Fibroblast of lung (primary cell): ENCODE results near the gene CGB2. TPM values are rescaled to one million over a fixed set of nuclear protein-coding genes. Genes with fewer than 3 reads are reported as not detected.

Source experiments
- DNase-seq, 2 donors: peaks; one replicate each; pipeline versions ENCODE4 v3.0.0 to v3.0.0-alpha.2; 2010; ENCODE audit warnings: low read depth in 2 of 2
- H2AFZ ChIP-seq: 2 replicates; pipeline ENCODE4 v1.5.1; 2012; ENCODE audit warnings: low read length, control low read depth, inconsistent platforms
- H3K27ac ChIP-seq: 2 replicates; pipeline ENCODE4 v1.5.1; 2011; ENCODE audit warnings: low read length, control low read depth; ENCODE audit not compliant: insufficient read depth
- H3K27me3 ChIP-seq: 2 replicates; pipeline ENCODE4 v1.5.1; 2011; ENCODE audit warnings: mild to moderate bottlenecking, low read length; ENCODE audit not compliant: control insufficient read depth, insufficient read depth
- H3K36me3 ChIP-seq: 2 replicates; pipeline ENCODE4 v1.5.1; 2011; ENCODE audit warnings: low read length; ENCODE audit not compliant: control insufficient read depth, insufficient read depth
- H3K4me1 ChIP-seq: 2 replicates; pipeline ENCODE4 v1.5.1; 2011; ENCODE audit warnings: low read length; ENCODE audit not compliant: control insufficient read depth, insufficient read depth; ENCODE audit errors: extremely low read depth
- H3K4me2 ChIP-seq: 2 replicates; pipeline ENCODE4 v1.5.1; 2011; ENCODE audit warnings: low read length, control low read depth; ENCODE audit not compliant: insufficient read depth; ENCODE audit errors: extremely low read depth
- H3K4me3 ChIP-seq, 4 experiments: fragments of 200-600 bp in 1 of 4; sonication (generic) in 1 of 4; replicated peaks in 1 of 4; 2 replicates each; pipeline ENCODE4 v1.5.1; 2011 to 2016; ENCODE audit warnings: low read length in 4 of 4, low read depth in 3 of 4, mild to moderate bottlenecking in 3 of 4, control low read depth in 2 of 4, inconsistent platforms in 1 of 4, mixed read lengths in 1 of 4; ENCODE audit not compliant: insufficient read depth in 1 of 4; ENCODE audit errors: control extremely low read depth in 1 of 4
- H3K79me2 ChIP-seq: 2 replicates; pipeline ENCODE4 v1.5.1; 2012; ENCODE audit warnings: mild to moderate bottlenecking, low read length, inconsistent platforms; ENCODE audit not compliant: control insufficient read depth, insufficient read depth
- H3K9ac ChIP-seq: 2 replicates; pipeline ENCODE4 v1.5.1; 2011; ENCODE audit warnings: mild to moderate bottlenecking, low read length, control low read depth; ENCODE audit not compliant: insufficient read depth
- H3K9me3 ChIP-seq: 2 replicates; pipeline ENCODE4 v1.5.1; 2012; ENCODE audit warnings: low read depth, low read length; ENCODE audit not compliant: control insufficient read depth, insufficient read depth
- H4K20me1 ChIP-seq: 2 replicates; pipeline ENCODE4 v1.5.1; 2011; ENCODE audit warnings: low read length; ENCODE audit not compliant: control insufficient read depth, insufficient read depth; ENCODE audit errors: extremely low read depth
- EZH2 ChIP-seq: IDR thresholded peaks from 2 replicates; pipeline ENCODE4 v1.5.1; 2012; ENCODE audit warnings: low read length, control low read depth, mild to moderate bottlenecking; ENCODE audit errors: missing control alignments
- polyA plus RNA-seq, 2 donors: library from polyadenylated mRNA; depleted of rRNA in 1 of 2; stranded (reverse) in 1 of 2; unstranded in 1 of 2; fragments of >200 nt; gene quantifications; 2 replicates each; pipeline ENCODE4 v1.2.1, GENCODE V29; 2011 to 2012; ENCODE audit warnings: missing spikeins in 1 of 2
- total RNA-seq: library from RNA; depleted of rRNA; stranded (reverse); fragments of >200 nt; gene quantifications from 2 replicates; pipeline ENCODE4 v1.2.1, GENCODE V29; 2014
- TF ChIP-seq, protein P1 (sequence below), 2 donors: IDR thresholded peaks in 1 of 2; conservative IDR thresholded peaks in 1 of 2; 1 replicate in 1 of 2; 2 replicates in 1 of 2; pipeline ENCODE4 v1.5.1; 2011 to 2012; ENCODE audit warnings: low read length in 2 of 2, control low read depth in 1 of 2, inconsistent platforms in 1 of 2, low read depth in 1 of 2, mild to moderate bottlenecking in 1 of 2

CGB2 gene
- total and polyA plus RNA-seq, 2 donors (not counting 1 experiment from before 2014, with no cell fraction given), result not detected

- peak within 1 kb of the TSS; percentile 94 to 98 (median 98) for H3K4me3 ChIP-seq
- peak within 1 kb of the TSS; percentile 93 for H3K9ac ChIP-seq
- peak within 1 kb of the TSS; percentile 78 for H2AFZ ChIP-seq
- no peaks in the 10 kb centered on the region for H3K27me3 ChIP-seq
- peak within 1 kb of the TSS; percentile 98 for H3K27ac ChIP-seq
- peaks cover 19% of the 10 kb centered on the region for H3K4me1 ChIP-seq
- H3K79me2 ChIP-seq, result peaks cover 66% of the 10 kb centered on the region
- no peaks in the 10 kb centered on the region for H3K9me3 ChIP-seq
- peaks cover 5% of the 10 kb centered on the region for H3K36me3 ChIP-seq
- no peaks in the 10 kb centered on the region for H4K20me1 ChIP-seq
- peak; percentile 99 for DNase-seq
- no peak for TF ChIP-seq EZH2
- TF ChIP-seq, protein P1, sequence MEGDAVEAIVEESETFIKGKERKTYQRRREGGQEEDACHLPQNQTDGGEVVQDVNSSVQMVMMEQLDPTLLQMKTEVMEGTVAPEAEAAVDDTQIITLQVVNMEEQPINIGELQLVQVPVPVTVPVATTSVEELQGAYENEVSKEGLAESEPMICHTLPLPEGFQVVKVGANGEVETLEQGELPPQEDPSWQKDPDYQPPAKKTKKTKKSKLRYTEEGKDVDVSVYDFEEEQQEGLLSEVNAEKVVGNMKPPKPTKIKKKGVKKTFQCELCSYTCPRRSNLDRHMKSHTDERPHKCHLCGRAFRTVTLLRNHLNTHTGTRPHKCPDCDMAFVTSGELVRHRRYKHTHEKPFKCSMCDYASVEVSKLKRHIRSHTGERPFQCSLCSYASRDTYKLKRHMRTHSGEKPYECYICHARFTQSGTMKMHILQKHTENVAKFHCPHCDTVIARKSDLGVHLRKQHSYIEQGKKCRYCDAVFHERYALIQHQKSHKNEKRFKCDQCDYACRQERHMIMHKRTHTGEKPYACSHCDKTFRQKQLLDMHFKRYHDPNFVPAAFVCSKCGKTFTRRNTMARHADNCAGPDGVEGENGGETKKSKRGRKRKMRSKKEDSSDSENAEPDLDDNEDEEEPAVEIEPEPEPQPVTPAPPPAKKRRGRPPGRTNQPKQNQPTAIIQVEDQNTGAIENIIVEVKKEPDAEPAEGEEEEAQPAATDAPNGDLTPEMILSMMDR (conservative IDR thresholded peaks at IDR 0.05 in 1 of 2, IDR thresholded peaks at IDR 0.05 in 1 of 2; ENCODE audit: low read depth in 1 of 2, low read length in 2 of 2), result peak; percentile 62 to 90
- peak within 1 kb of the TSS; percentile 80 for H3K4me2 ChIP-seq
These were observed 38.3 kb upstream of the CGB2 start, which contains the start of the genes GYS1 and RUVBL2 for GRCh38 chr19:48993175-48994034. Gene GYS1 (minus strand): TSS chr19:48993309. CDS start chr19:48993112, 197 bp downstream. Gene RUVBL2 (plus strand): TSS chr19:48993887. CDS start chr19:48993912, 25 bp downstream.

GRCh38 chr19:48994035-48994386 lies 37.7 kb upstream of the CGB2 start:
- Histone ChIP-seq H3K4me2 (peak overlapping the region; percentile 73), H3K9ac (peak overlapping the region; percentile 68), H3K9me3 (no peaks in the 10 kb centered on the region), H3K27me3 (no peaks in the 10 kb centered on the region), H3K27ac (peak overlapping the region; percentile 88), H3K4me1 (peaks cover 19% of the 10 kb centered on the region), H3K79me2 (peaks cover 68% of the 10 kb centered on the region), H3K4me3 (peak overlapping the region; percentile 83 to 98 (median 98)), H4K20me1 (no peaks in the 10 kb centered on the region), H3K36me3 (peaks cover 5% of the 10 kb centered on the region), H2AFZ (peak overlapping the region; percentile 78)
- no peak for DNase-seq
- TF ChIP-seq EZH2, result no peak
- TF ChIP-seq, protein P1 (conservative IDR thresholded peaks at IDR 0.05 in 1 of 2, IDR thresholded peaks at IDR 0.05 in 1 of 2; ENCODE audit: low read depth in 1 of 2, low read length in 2 of 2), result no peak

GRCh38 chr19:48997972-48998371 lies 33.7 kb upstream of the CGB2 start:
- Histone ChIP-seq H3K27me3 (no peaks in the 10 kb centered on the region), H3K9me3 (no peaks in the 10 kb centered on the region), H3K4me1 (peaks cover 5% of the 10 kb centered on the region), H3K36me3 (no peaks in the 10 kb centered on the region), H2AFZ (no peak overlapping the region), H4K20me1 (no peaks in the 10 kb centered on the region), H3K27ac (peak overlapping the region; percentile 16), H3K4me2 (no peak overlapping the region), H3K9ac (no peak overlapping the region), H3K4me3 (no peak overlapping the region), H3K79me2 (peaks cover 42% of the 10 kb centered on the region)
- peak; percentile 43 to 55 for DNase-seq
- TF ChIP-seq, protein P1 (conservative IDR thresholded peaks at IDR 0.05 in 1 of 2, IDR thresholded peaks at IDR 0.05 in 1 of 2; ENCODE audit: low read depth in 1 of 2, low read length in 2 of 2), result peak; percentile 44 to 60
- TF ChIP-seq EZH2, result no peak
